Measurements from ENCODE around the gene ZNF254. TPM values are rescaled to one million over a fixed set of nuclear protein-coding genes. Genes with fewer than 3 reads are reported as not detected.
"Not testable (repeated sequence)": the region's sequence is repeated elsewhere in the genome, so short reads cannot be mapped to it uniquely, and the experiment has no call there.

The ZNF254 gene
- total RNA-seq (20.4 TPM), polyA plus RNA-seq (13.1 TPM)
- long read RNA-seq, donor 1, partial matches to known transcripts = 0 of 1 reads
- long read RNA-seq, donor 1, other reads (novel, unspliced or antisense) = 0 of 1 reads
- long read RNA-seq, donor 2, transcript ZNF254-202 (4 exons, 3,967 nt) = major isoform, 9 of 21 reads
- long read RNA-seq, donor 2, partial matches to known transcripts = 0 of 21 reads
- long read RNA-seq, donor 2, other reads (novel, unspliced or antisense) = 9 of 21 reads
- long read RNA-seq, donor 3, transcript ZNF254-202 (4 exons, 3,967 nt) = major isoform, 8 of 12 reads
- long read RNA-seq, donor 3, partial matches to known transcripts = 0 of 12 reads
- long read RNA-seq, donor 3, other reads (novel, unspliced or antisense) = 0 of 12 reads
- long read RNA-seq, donor 4, partial matches to known transcripts = 0 of 3 reads
- long read RNA-seq, donor 4, other reads (novel, unspliced or antisense) = 0 of 3 reads
- long read RNA-seq, donor 5, transcript ZNF254-202 (4 exons, 3,967 nt) = major isoform, 7 of 20 reads
- long read RNA-seq, donor 5, partial matches to known transcripts = 10 of 20 reads
- long read RNA-seq, donor 5, other reads (novel, unspliced or antisense) = 0 of 20 reads
- long read RNA-seq, donor 6, transcript ZNF254-202 (4 exons, 3,967 nt) = major isoform, 6 of 6 reads
- long read RNA-seq, donor 6, partial matches to known transcripts = 0 of 6 reads
- long read RNA-seq, donor 6, other reads (novel, unspliced or antisense) = 0 of 6 reads
- long read RNA-seq, donor 7, transcript ZNF254-202 (4 exons, 3,967 nt) = major isoform, 11 of 18 reads
- long read RNA-seq, donor 7, partial matches to known transcripts = 0 of 18 reads
- long read RNA-seq, donor 7, other reads (novel, unspliced or antisense) = 0 of 18 reads
- long read RNA-seq, donor 8, partial matches to known transcripts = 9 of 21 reads
- long read RNA-seq, donor 8, other reads (novel, unspliced or antisense) = 5 of 21 reads
- long read RNA-seq, donor 9, transcript ZNF254-202 (4 exons, 3,967 nt) = major isoform, 5 of 6 reads
- long read RNA-seq, donor 9, partial matches to known transcripts = 0 of 6 reads
- long read RNA-seq, donor 9, other reads (novel, unspliced or antisense) = 0 of 6 reads
- long read RNA-seq, donor 10, partial matches to known transcripts = 10 of 15 reads
- long read RNA-seq, donor 10, other reads (novel, unspliced or antisense) = 0 of 15 reads

GRCh38 chr19:24086974-24087595, at the start of gene ZNF254:
Gene ZNF254, plus strand, starts transcription at chr19:24087187. Its CDS starts 121 bp downstream, at chr19:24087308.
- H3K9me3 ChIP-seq (ENCODE audit: control insufficient read depth in 2 of 2, insufficient read depth in 1 of 2, low read length in 1 of 2) = no peaks in the 10 kb centered on the region
- under 1% methylated on average over 23 of the region's 23 CpGs for WGBS
- peak; percentile 67 to 95 (median 85) for DNase-seq (ENCODE audit: low read depth in 6 of 9, low spot score in 9 of 9)

GRCh38 chr19:24040621-24041020, 46.4 kb upstream of the ZNF254 start:
- no peak overlapping the region for H3K4me3 ChIP-seq (ENCODE audit: low read length in 2 of 2)
- H3K27ac ChIP-seq (ENCODE audit: low read depth in 1 of 2, low read length in 1 of 2) = no peak overlapping the region
- H3K27me3 ChIP-seq (ENCODE audit: control insufficient read depth in 2 of 2, insufficient read depth in 1 of 2, low read length in 1 of 2) = no peaks in the 10 kb centered on the region
- no peaks in the 10 kb centered on the region for H3K9me3 ChIP-seq (ENCODE audit: control insufficient read depth in 2 of 2, insufficient read depth in 1 of 2, low read length in 1 of 2)
- H3K4me1 ChIP-seq (ENCODE audit: control insufficient read depth in 2 of 2, insufficient read depth in 2 of 2, low read length in 2 of 2) = no peaks in the 10 kb centered on the region
- 99% methylated on average over 3 of the region's 3 CpGs for WGBS
- no peak for DNase-seq (ENCODE audit: low read depth in 6 of 9, low spot score in 9 of 9)
- peaks cover 18 to 28% of the 10 kb centered on the region in 2 donors for H3K36me3 ChIP-seq (ENCODE audit: control insufficient read depth in 2 of 2, insufficient read depth in 2 of 2, low read length in 1 of 2)

More at GRCh38 chr19:24086974-24087595, at the start of gene ZNF254:
- Histone ChIP-seq H3K27ac (ENCODE audit: low read depth in 1 of 2, low read length in 1 of 2) (peak within 1 kb of the TSS; percentile 94 to 95), H3K36me3 (ENCODE audit: control insufficient read depth in 2 of 2, insufficient read depth in 2 of 2, low read length in 1 of 2) (peaks cover 4 to 9% of the 10 kb centered on the region in 2 donors), H3K4me1 (ENCODE audit: control insufficient read depth in 2 of 2, insufficient read depth in 2 of 2, low read length in 2 of 2) (peaks cover 0 to 4% of the 10 kb centered on the region in 2 donors), H3K4me3 (ENCODE audit: low read length in 2 of 2) (peak within 1 kb of the TSS; percentile 82 to 86), H3K27me3 (ENCODE audit: control insufficient read depth in 2 of 2, insufficient read depth in 1 of 2, low read length in 1 of 2) (no peaks in the 10 kb centered on the region)

- H3K9me3 ChIP-seq (ENCODE audit: control insufficient read depth in 2 of 2, insufficient read depth in 1 of 2, low read length in 1 of 2); H3K27me3 ChIP-seq (ENCODE audit: control insufficient read depth in 2 of 2, insufficient read depth in 1 of 2, low read length in 1 of 2); H3K27ac ChIP-seq (ENCODE audit: low read depth in 1 of 2, low read length in 1 of 2); H3K4me1 ChIP-seq (ENCODE audit: control insufficient read depth in 2 of 2, insufficient read depth in 2 of 2, low read length in 2 of 2); DNase-seq (ENCODE audit: low read depth in 6 of 9, low spot score in 9 of 9); H3K4me3 ChIP-seq (ENCODE audit: low read length in 2 of 2): not testable (repeated sequence)
- H3K36me3 ChIP-seq (ENCODE audit: control insufficient read depth in 2 of 2, insufficient read depth in 2 of 2, low read length in 1 of 2) = peaks cover 16 to 25% of the 10 kb centered on the region in 2 donors
- WGBS = 98% methylated on average over 23 of the region's 32 CpGs
Measured at GRCh38 chr19:24041326-24041725, 45.7 kb upstream of the ZNF254 start.

- no peaks in the 10 kb centered on the region for H3K9me3 ChIP-seq (ENCODE audit: control insufficient read depth in 2 of 2, insufficient read depth in 1 of 2, low read length in 1 of 2)
- H3K27me3 ChIP-seq (ENCODE audit: control insufficient read depth in 2 of 2, insufficient read depth in 1 of 2, low read length in 1 of 2) = no peaks in the 10 kb centered on the region
- H3K36me3 ChIP-seq (ENCODE audit: control insufficient read depth in 2 of 2, insufficient read depth in 2 of 2, low read length in 1 of 2) = peaks cover 33 to 51% of the 10 kb centered on the region in 2 donors
- H3K27ac ChIP-seq (ENCODE audit: low read depth in 1 of 2, low read length in 1 of 2) = no peak overlapping the region
- no peak overlapping the region for H3K4me3 ChIP-seq (ENCODE audit: low read length in 2 of 2)
- H3K4me1 ChIP-seq (ENCODE audit: control insufficient read depth in 2 of 2, insufficient read depth in 2 of 2, low read length in 2 of 2) = no peaks in the 10 kb centered on the region
- no peak for DNase-seq (ENCODE audit: low read depth in 6 of 9, low spot score in 9 of 9)
- 98% methylated on average over 1 of the region's 1 CpG for WGBS
Measured at GRCh38 chr19:24046550-24046949, 40.4 kb upstream of the ZNF254 start.

- H3K9me3 ChIP-seq (ENCODE audit: control insufficient read depth in 2 of 2, insufficient read depth in 1 of 2, low read length in 1 of 2) = no peaks in the 10 kb centered on the region
- H3K4me1 ChIP-seq (ENCODE audit: control insufficient read depth in 2 of 2, insufficient read depth in 2 of 2, low read length in 2 of 2) = no peaks in the 10 kb centered on the region
- H3K27me3 ChIP-seq (ENCODE audit: control insufficient read depth in 2 of 2, insufficient read depth in 1 of 2, low read length in 1 of 2) = no peaks in the 10 kb centered on the region
- 99% methylated on average over 10 of the region's 10 CpGs for WGBS
- no peak for DNase-seq (ENCODE audit: low read depth in 6 of 9, low spot score in 9 of 9)
- no peak overlapping the region for H3K27ac ChIP-seq (ENCODE audit: low read depth in 1 of 2, low read length in 1 of 2)
- H3K36me3 ChIP-seq (ENCODE audit: control insufficient read depth in 2 of 2, insufficient read depth in 2 of 2, low read length in 1 of 2) = peaks cover 44 to 62% of the 10 kb centered on the region in 2 donors
- H3K4me3 ChIP-seq (ENCODE audit: low read length in 2 of 2) = no peak overlapping the region
Measured at GRCh38 chr19:24048261-24048660, 38.7 kb upstream of the ZNF254 start.

GRCh38 chr19:24049537-24049936, 37.5 kb upstream of the ZNF254 start:
- H3K4me1 ChIP-seq (ENCODE audit: control insufficient read depth in 2 of 2, insufficient read depth in 2 of 2, low read length in 2 of 2) = no peaks in the 10 kb centered on the region
- no peak for DNase-seq (ENCODE audit: low read depth in 6 of 9, low spot score in 9 of 9)
- H3K27ac ChIP-seq (ENCODE audit: low read depth in 1 of 2, low read length in 1 of 2) = no peak overlapping the region
- H3K36me3 ChIP-seq (ENCODE audit: control insufficient read depth in 2 of 2, insufficient read depth in 2 of 2, low read length in 1 of 2) = peaks cover 46 to 73% of the 10 kb centered on the region in 2 donors
- no peaks in the 10 kb centered on the region for H3K27me3 ChIP-seq (ENCODE audit: control insufficient read depth in 2 of 2, insufficient read depth in 1 of 2, low read length in 1 of 2)
- no peaks in the 10 kb centered on the region for H3K9me3 ChIP-seq (ENCODE audit: control insufficient read depth in 2 of 2, insufficient read depth in 1 of 2, low read length in 1 of 2)
- H3K4me3 ChIP-seq (ENCODE audit: low read length in 2 of 2) = no peak overlapping the region
- 98% methylated on average over 1 of the region's 1 CpG for WGBS

GRCh38 chr19:24051516-24051915, 35.5 kb upstream of the ZNF254 start:
- 97% methylated on average over 4 of the region's 4 CpGs for WGBS
- Histone ChIP-seq H3K4me1 (ENCODE audit: control insufficient read depth in 2 of 2, insufficient read depth in 2 of 2, low read length in 2 of 2) (no peaks in the 10 kb centered on the region), H3K27ac (ENCODE audit: low read depth in 1 of 2, low read length in 1 of 2) (no peak overlapping the region), H3K4me3 (ENCODE audit: low read length in 2 of 2) (no peak overlapping the region), H3K36me3 (ENCODE audit: control insufficient read depth in 2 of 2, insufficient read depth in 2 of 2, low read length in 1 of 2) (peaks cover 50 to 76% of the 10 kb centered on the region in 2 donors), H3K27me3 (ENCODE audit: control insufficient read depth in 2 of 2, insufficient read depth in 1 of 2, low read length in 1 of 2) (no peaks in the 10 kb centered on the region), H3K9me3 (ENCODE audit: control insufficient read depth in 2 of 2, insufficient read depth in 1 of 2, low read length in 1 of 2) (no peaks in the 10 kb centered on the region)
- DNase-seq (ENCODE audit: low read depth in 6 of 9, low spot score in 9 of 9) = no peak

GRCh38 chr19:24052811-24053210, 34.2 kb upstream of the ZNF254 start:
- WGBS = 96% methylated on average over 3 of the region's 3 CpGs
- Histone ChIP-seq H3K36me3 (ENCODE audit: control insufficient read depth in 2 of 2, insufficient read depth in 2 of 2, low read length in 1 of 2) (peaks cover 49 to 75% of the 10 kb centered on the region in 2 donors), H3K27ac (ENCODE audit: low read depth in 1 of 2, low read length in 1 of 2) (no peak overlapping the region), H3K9me3 (ENCODE audit: control insufficient read depth in 2 of 2, insufficient read depth in 1 of 2, low read length in 1 of 2) (no peaks in the 10 kb centered on the region), H3K27me3 (ENCODE audit: control insufficient read depth in 2 of 2, insufficient read depth in 1 of 2, low read length in 1 of 2) (no peaks in the 10 kb centered on the region), H3K4me1 (ENCODE audit: control insufficient read depth in 2 of 2, insufficient read depth in 2 of 2, low read length in 2 of 2) (no peaks in the 10 kb centered on the region), H3K4me3 (ENCODE audit: low read length in 2 of 2) (no peak overlapping the region)
- DNase-seq (ENCODE audit: low read depth in 6 of 9, low spot score in 9 of 9) = no peak
